Measurements from ENCODE around the gene HOXD1. TPM values are rescaled to one million over a fixed set of nuclear protein-coding genes. Genes with fewer than 3 reads are reported as not detected.
A peak's percentile ranks its signal among the peaks of the same experiment; 100 is the strongest.

The HOXD1 gene
- polyA plus RNA-seq, 1 of the 3 experiments (the other 2 are of a cell fraction), result not detected

GRCh38 chr2:176158855-176159662 lies 29.4 kb upstream of the HOXD1 start:
- 80% methylated on average over 24 of the region's 39 CpGs for WGBS (ENCODE audit: low lambda C conversion rate)
- CTCF ChIA-PET, result interaction anchor here (1.0 to 6.2 kb wide), 3 partner anchors 14 to 990 kb away, joined by 3 to 53 read pairs (median 3); no protein-coding TSS in a partner anchor
- H3K4me3 ChIP-seq (ENCODE audit: low read depth in 2 of 2, low read length in 1 of 2), result peak overlapping the region in 1 of 2 experiments; percentile 5; a peak in 1 of 4 replicates
- H4K20me1 ChIP-seq (ENCODE audit: insufficient read depth), result no peaks in the 10 kb centered on the region
- H3K79me2 ChIP-seq (ENCODE audit: insufficient read depth), result no peaks in the 10 kb centered on the region
- no peak overlapping the region for H2AFZ ChIP-seq (ENCODE audit: low read depth)
- H3K9me2 ChIP-seq, result no peaks in the 10 kb centered on the region
- no peaks in the 10 kb centered on the region for H3K9me3 ChIP-seq
- no peak overlapping the region for H3K9ac ChIP-seq
- H3F3A ChIP-seq (replicated peaks; ENCODE audit: insufficient read depth), result no peaks in the 10 kb centered on the region
- no peak overlapping the region for H3K27ac ChIP-seq (ENCODE audit: low read depth in 2 of 2, low read length in 1 of 2)
- POLR2A ChIA-PET, result interaction anchor here (0.6 to 2.3 kb wide), 4 partner anchors 19 to 296 kb away, joined by 3 to 9 read pairs (median 4); no protein-coding TSS in a partner anchor
- H3K36me3 ChIP-seq (replicated peaks in 1 of 2; ENCODE audit: control insufficient read depth in 1 of 2, insufficient read depth in 2 of 2, low read length in 1 of 2), result peaks cover 0 to 13% of the 10 kb centered on the region in 2 experiments
- H3K4me1 ChIP-seq (ENCODE audit: control insufficient read depth in 1 of 2, insufficient read depth in 2 of 2, low read depth in 1 of 2, low read length in 1 of 2), result peaks cover 0 to 8% of the 10 kb centered on the region in 2 experiments; a peak in 2 of 4 replicates
- DNase-seq, result peak; percentile 73
- H3K27me3 ChIP-seq (ENCODE audit: insufficient read depth), result no peaks in the 10 kb centered on the region
- no peak for TF ChIP-seq EZH2phosphoT487 (IDR thresholded peaks at IDR 0.05; ENCODE audit: borderline replicate concordance, low read depth)
- no peak for TF ChIP-seq SIN3A (IDR thresholded peaks at IDR 0.05; ENCODE audit: borderline replicate concordance, low read depth, low read length)
- no peak for TF ChIP-seq PBX3 (IDR thresholded peaks at IDR 0.05)
- no peak for TF ChIP-seq USF1 (IDR thresholded peaks at IDR 0.05; ENCODE audit: borderline replicate concordance, low read depth)
- TF ChIP-seq SMC3 (IDR thresholded peaks at IDR 0.05; ENCODE audit: low read depth, low read length), result no peak
- no peak for TF ChIP-seq RCOR1 (IDR thresholded peaks at IDR 0.05; ENCODE audit: low read length)
- no peak for TF ChIP-seq TEAD4 (IDR thresholded peaks at IDR 0.05; ENCODE audit: borderline replicate concordance, insufficient read depth)
- TF ChIP-seq ELF1 (IDR thresholded peaks at IDR 0.05), result no peak
- TF ChIP-seq JUND (IDR thresholded peaks at IDR 0.05), result no peak
- TF ChIP-seq REST (IDR thresholded peaks at IDR 0.05; ENCODE audit: low read depth, low read length), result no peak
- no peak for TF ChIP-seq IRF3 (IDR thresholded peaks at IDR 0.05; ENCODE audit: low read depth, low read length)
- H3K4me2 ChIP-seq, result no peak overlapping the region

All from SK-N-SH (cell line).